Activated CD4-positive, alpha-beta memory T cell treated with anti-CD3 and anti-CD28 coated beads for 36 hours (primary cell): ENCODE results near the gene GALP. TPM values are rescaled to one million over a fixed set of nuclear protein-coding genes. Genes with fewer than 3 reads are reported as not detected.
"Not testable (repeated sequence)": the region's sequence is repeated elsewhere in the genome, so short reads cannot be mapped to it uniquely, and the experiment has no call there.

Experiments used
- CTCF ChIA-PET: fragments of 350-600 bp; sonication (Branson Sonifier 250); formaldehyde crosslinking; loops from one replicate; lab custom pipeline; 2021; ENCODE audit warnings: antibody characterized with exemption, inconsistent platforms; lab: Charles Lee
- POLR2A ChIA-PET: fragments of 350-600 bp; sonication (Branson Sonifier 250); formaldehyde crosslinking; loops from one replicate; lab custom pipeline; 2021; ENCODE audit warnings: antibody characterized with exemption; lab: Charles Lee
- DNase-seq: peaks from one replicate; pipeline ENCODE4 v3.0.0-alpha.2; 2020
- H3K27ac Mint-ChIP-seq: one replicate; pipeline ENCODE4 v1.8.0; 2021; ENCODE audit warnings: mixed read lengths
- H3K27me3 Mint-ChIP-seq: one replicate; pipeline ENCODE4 v1.8.0; 2021; ENCODE audit warnings: mixed read lengths
- H3K36me3 Mint-ChIP-seq: one replicate; pipeline ENCODE4 v1.8.0; 2021; ENCODE audit warnings: mixed read lengths
- H3K4me1 Mint-ChIP-seq: one replicate; pipeline ENCODE4 v1.8.0; 2021; ENCODE audit warnings: low read depth, mixed read lengths
- H3K4me3 Mint-ChIP-seq: one replicate; pipeline ENCODE4 v1.8.0; 2021; ENCODE audit warnings: mild to moderate bottlenecking, mixed read lengths
- H3K9me3 Mint-ChIP-seq: one replicate; pipeline ENCODE4 v1.8.0; 2021; ENCODE audit warnings: mixed read lengths
- intact Hi-C: fragments of 100-400 bp; cut with micrococcal nuclease; formaldehyde crosslinking; loops from one replicate; pipeline ENCODE4 v1.15.1; 2023
- total RNA-seq, 2 experiments: library from RNA; stranded (reverse); gene quantifications; one replicate each; pipeline ENCODE4 v1.2.3, GENCODE V29; 2021

The GALP gene
- not detected for total RNA-seq

GRCh38 chr19:56175861-56176307, at the start of gene GALP:
GALP (plus strand) TSS chr19:56176008; CDS start chr19:56177109, 1,101 bp downstream.
- H3K27ac Mint-ChIP-seq, H3K9me3 Mint-ChIP-seq, H3K4me1 Mint-ChIP-seq, H3K36me3 Mint-ChIP-seq, H3K27me3 Mint-ChIP-seq, H3K4me3 Mint-ChIP-seq, POLR2A ChIA-PET, DNase-seq, intact Hi-C loops: not testable (repeated sequence)
- CTCF ChIA-PET: interaction anchor here (6.5 kb wide), 1 partner anchor 110 kb away, joined by 40 read pairs; no protein-coding TSS in a partner anchor

GRCh38 chr19:56126983-56127780, 48.6 kb upstream of the GALP start:
- Mint-ChIP-seq H3K4me1 (peaks cover 4% of the 10 kb centered on the region), H3K9me3 (no peaks in the 10 kb centered on the region), H3K36me3 (no peaks in the 10 kb centered on the region), H3K4me3 (no peak overlapping the region), H3K27me3 (no peaks in the 10 kb centered on the region), H3K27ac (no peak overlapping the region)
- no peak for DNase-seq
- ChIA-PET POLR2A (no interaction called here), CTCF (no interaction called here)
- intact Hi-C loops: no loop called here

GRCh38 chr19:56130006-56130405, 45.8 kb upstream of the GALP start:
- no peaks in the 10 kb centered on the region for H3K27me3 Mint-ChIP-seq
- intact Hi-C loops: no loop called here
- ChIA-PET CTCF (no interaction called here), POLR2A (no interaction called here)
- H3K9me3 Mint-ChIP-seq: no peaks in the 10 kb centered on the region
- H3K36me3 Mint-ChIP-seq: no peaks in the 10 kb centered on the region
- H3K4me1 Mint-ChIP-seq: no peaks in the 10 kb centered on the region
- H3K4me3 Mint-ChIP-seq: no peak overlapping the region
- H3K27ac Mint-ChIP-seq: no peak overlapping the region
- DNase-seq: no peak

- ChIA-PET POLR2A (interaction anchor here (0.9 kb wide), 1 partner anchor 9 kb away, joined by 3 read pairs; no protein-coding TSS in a partner anchor), CTCF (no interaction called here)
- no peak overlapping the region for H3K27ac Mint-ChIP-seq
- no peak overlapping the region for H3K4me3 Mint-ChIP-seq
- intact Hi-C loops: no loop called here
- no peaks in the 10 kb centered on the region for H3K9me3 Mint-ChIP-seq
- no peak for DNase-seq
- H3K27me3 Mint-ChIP-seq: no peaks in the 10 kb centered on the region
- H3K4me1 Mint-ChIP-seq: no peaks in the 10 kb centered on the region
- no peaks in the 10 kb centered on the region for H3K36me3 Mint-ChIP-seq
Observed at GRCh38 chr19:56131651-56132050, 44.2 kb upstream of the GALP start.

- Mint-ChIP-seq H3K36me3 (no peaks in the 10 kb centered on the region), H3K27ac (no peak overlapping the region), H3K9me3 (no peaks in the 10 kb centered on the region), H3K27me3 (no peaks in the 10 kb centered on the region), H3K4me3 (no peak overlapping the region), H3K4me1 (no peaks in the 10 kb centered on the region)
- intact Hi-C loops: no loop called here
- ChIA-PET CTCF (no interaction called here), POLR2A (interaction anchor here (0.9 kb wide), 1 partner anchor 10 kb away, joined by 3 read pairs; no protein-coding TSS in a partner anchor)
- DNase-seq: no peak
Observed at GRCh38 chr19:56132316-56132822, 43.4 kb upstream of the GALP start.

- H3K27me3 Mint-ChIP-seq: no peaks in the 10 kb centered on the region
- DNase-seq: no peak
- H3K36me3 Mint-ChIP-seq: no peaks in the 10 kb centered on the region
- no peaks in the 10 kb centered on the region for H3K9me3 Mint-ChIP-seq
- ChIA-PET CTCF (interaction anchor here (1.0 to 1.1 kb wide), 2 partner anchors 29 to 58 kb away, joined by 3 read pairs; no protein-coding TSS in a partner anchor), POLR2A (interaction anchor here (0.5 to 1.1 kb wide), 2 partner anchors 9 to 155 kb away, joined by 3 read pairs; no protein-coding TSS in a partner anchor)
- no peak overlapping the region for H3K27ac Mint-ChIP-seq
- H3K4me1 Mint-ChIP-seq: no peaks in the 10 kb centered on the region
- intact Hi-C loops: no loop called here
- H3K4me3 Mint-ChIP-seq: no peak overlapping the region
Observed at GRCh38 chr19:56133858-56134653, 41.8 kb upstream of the GALP start.

- intact Hi-C loops: no loop called here
- no peaks in the 10 kb centered on the region for H3K27me3 Mint-ChIP-seq
- H3K4me1 Mint-ChIP-seq: peaks cover 1% of the 10 kb centered on the region
- no peak overlapping the region for H3K27ac Mint-ChIP-seq
- CTCF ChIA-PET: interaction anchor here (0.6 to 1.0 kb wide), 3 partner anchors 29 to 215 kb away, joined by 3 read pairs; no protein-coding TSS in a partner anchor
- no peaks in the 10 kb centered on the region for H3K9me3 Mint-ChIP-seq
- no peak for DNase-seq
- no peaks in the 10 kb centered on the region for H3K36me3 Mint-ChIP-seq
- no peak overlapping the region for H3K4me3 Mint-ChIP-seq
- POLR2A ChIA-PET: interaction anchor here (1.1 kb wide), 1 partner anchor 9 kb away, joined by 3 read pairs; no protein-coding TSS in a partner anchor
Observed at GRCh38 chr19:56134654-56134921, 41.2 kb upstream of the GALP start.

GRCh38 chr19:56136362-56136761, 39.4 kb upstream of the GALP start:
- no peaks in the 10 kb centered on the region for H3K9me3 Mint-ChIP-seq
- CTCF ChIA-PET: interaction anchor here (1.1 to 1.5 kb wide), 2 partner anchors 70 to 173 kb away, joined by 3 read pairs; no protein-coding TSS in a partner anchor
- H3K27me3 Mint-ChIP-seq: no peaks in the 10 kb centered on the region
- intact Hi-C loops: no loop called here
- peak overlapping the region; percentile 45 for H3K27ac Mint-ChIP-seq
- POLR2A ChIA-PET: no interaction called here
- H3K4me1 Mint-ChIP-seq: peaks cover 12% of the 10 kb centered on the region
- H3K36me3 Mint-ChIP-seq: no peaks in the 10 kb centered on the region
- H3K4me3 Mint-ChIP-seq: no peak overlapping the region
- DNase-seq: no peak

GRCh38 chr19:56137405-56137804, 38.4 kb upstream of the GALP start:
- no peak overlapping the region for H3K4me3 Mint-ChIP-seq
- no peaks in the 10 kb centered on the region for H3K27me3 Mint-ChIP-seq
- H3K4me1 Mint-ChIP-seq: peaks cover 19% of the 10 kb centered on the region
- H3K36me3 Mint-ChIP-seq: no peaks in the 10 kb centered on the region
- DNase-seq: no peak
- H3K27ac Mint-ChIP-seq: no peak overlapping the region
- intact Hi-C loops: no loop called here
- ChIA-PET CTCF (interaction anchor here (1.5 kb wide), 1 partner anchor 61 kb away, joined by 5 read pairs; no protein-coding TSS in a partner anchor), POLR2A (no interaction called here)
- H3K9me3 Mint-ChIP-seq: no peaks in the 10 kb centered on the region

GRCh38 chr19:56138069-56138468, 37.7 kb upstream of the GALP start:
- no peaks in the 10 kb centered on the region for H3K27me3 Mint-ChIP-seq
- POLR2A ChIA-PET: no interaction called here
- no peak overlapping the region for H3K4me3 Mint-ChIP-seq
- no peaks in the 10 kb centered on the region for H3K9me3 Mint-ChIP-seq
- intact Hi-C loops: no loop called here
- H3K4me1 Mint-ChIP-seq: peaks cover 23% of the 10 kb centered on the region
- no peak overlapping the region for H3K27ac Mint-ChIP-seq
- H3K36me3 Mint-ChIP-seq: no peaks in the 10 kb centered on the region
- DNase-seq: no peak
- CTCF ChIA-PET: interaction anchor here (1.5 kb wide), 1 partner anchor 62 kb away, joined by 5 read pairs; no protein-coding TSS in a partner anchor

GRCh38 chr19:56139847-56140582, 35.8 kb upstream of the GALP start:
- peak; percentile 44 for DNase-seq

More at GRCh38 chr19:56139847-56140582, 35.8 kb upstream of the GALP start:
- peaks cover 31% of the 10 kb centered on the region for H3K4me1 Mint-ChIP-seq
- peak overlapping the region; percentile 95 for H3K27ac Mint-ChIP-seq
- H3K27me3 Mint-ChIP-seq: no peaks in the 10 kb centered on the region
- ChIA-PET POLR2A (interaction anchor here (0.7 to 2.6 kb wide), 3 partner anchors 19 to 506 kb away, joined by 3 to 11 read pairs (median 4); partner anchors contain the start of gene ZNF787), CTCF (interaction anchor here (1.3 kb wide), 1 partner anchor 19 kb away, joined by 3 read pairs; the partner anchor contains the start of gene ZNF787)
- H3K4me3 Mint-ChIP-seq: peak overlapping the region; percentile 92
- H3K36me3 Mint-ChIP-seq: no peaks in the 10 kb centered on the region
- no peaks in the 10 kb centered on the region for H3K9me3 Mint-ChIP-seq
- intact Hi-C loops: loop anchor here (1.0 to 5.0 kb wide), 3 partner anchors 19 to 252 kb away; partner anchors contain the start of genes ZNF582 and ZNF787
